GM19328 (cell line): ENCODE measurements around the gene SNRPA1.

Experiments
- ATAC-seq: cut with Tn5 transposase; IDR thresholded peaks from one replicate; pipeline ENCODE4 v1.9.1; 2021; ENCODE audit warnings: mild to moderate bottlenecking, moderate library complexity; ENCODE audit not compliant: unreplicated experiment

The SNRPA1 gene

DNA sequence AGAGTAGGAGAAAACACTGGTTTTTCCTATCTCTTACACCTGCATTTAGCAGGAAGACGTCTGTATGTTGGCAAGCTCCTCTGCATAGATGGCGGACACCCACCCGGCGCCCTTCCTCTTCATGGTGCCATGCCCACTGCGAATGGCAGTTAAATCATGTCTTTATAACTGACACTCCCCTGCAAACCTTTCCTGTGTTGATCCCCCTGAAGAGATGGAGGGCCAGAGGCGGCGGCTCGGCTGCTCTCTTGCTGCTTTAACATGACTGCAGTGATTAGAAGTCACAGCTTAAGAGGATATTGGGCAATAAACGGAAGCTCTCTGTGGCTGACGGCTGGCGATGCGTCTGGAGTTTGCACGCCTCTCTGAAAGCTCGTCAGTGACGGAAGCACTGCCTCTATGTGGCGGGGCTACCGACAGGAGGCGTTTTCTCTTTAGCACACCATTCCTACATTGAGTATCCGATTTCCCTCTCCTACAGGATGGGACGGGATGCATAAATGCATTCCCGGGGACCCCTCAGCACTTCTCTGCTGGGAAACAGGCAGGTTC, 25.5 kb upstream of the SNRPA1 start:
- ATAC-seq, result peak; percentile 63

DNA sequence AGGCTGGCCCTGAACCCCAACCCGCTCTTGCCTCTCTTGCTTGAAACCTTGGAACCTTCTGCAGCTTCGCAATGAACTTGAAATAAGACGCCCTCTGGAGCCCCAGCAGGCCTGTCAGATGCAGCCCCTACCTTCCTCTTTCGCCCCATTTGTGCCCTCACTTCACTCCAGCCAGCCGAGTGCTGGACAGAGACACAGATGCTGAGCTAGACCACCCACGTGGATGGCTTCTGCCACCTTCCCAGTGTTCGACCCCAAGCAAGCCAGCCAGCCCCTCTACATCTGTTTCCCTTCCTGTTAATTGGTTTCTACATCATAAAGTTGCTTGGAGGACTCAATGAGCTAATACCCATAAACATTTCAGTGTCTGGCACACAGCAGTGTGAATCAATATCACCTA, 23.8 kb upstream of the SNRPA1 start:
- ATAC-seq, result no peak

- ATAC-seq, result no peak
These were observed 23.2 kb upstream of the SNRPA1 start for GRCh38 chr15:101318147-101318819.

DNA sequence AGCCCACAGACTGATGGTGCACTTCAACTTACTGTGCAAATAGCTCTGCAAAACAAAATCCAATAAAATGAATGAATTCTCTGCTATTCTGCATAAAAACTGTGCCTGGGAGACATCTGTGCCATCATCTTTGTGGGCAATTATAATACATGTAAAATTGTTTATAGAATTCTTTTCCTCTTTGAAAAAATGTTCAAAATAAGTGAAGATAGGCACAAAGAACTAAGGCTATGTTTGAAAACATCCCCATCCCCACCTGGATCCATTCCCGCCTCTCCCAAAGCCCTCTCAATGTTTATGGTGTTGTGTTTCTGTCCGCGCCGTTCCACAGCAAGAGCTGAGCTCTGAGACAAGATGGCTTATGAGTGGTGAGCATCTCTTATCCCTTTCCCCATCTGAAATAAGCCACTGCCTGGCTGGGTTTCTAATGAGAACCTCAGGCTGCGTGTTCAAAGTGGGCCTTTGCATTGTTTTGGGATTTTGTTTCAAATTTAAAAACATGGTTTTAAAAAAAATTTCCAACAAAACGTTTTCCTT, 22.4 kb upstream of the SNRPA1 start:
- no peak for ATAC-seq

DNA sequence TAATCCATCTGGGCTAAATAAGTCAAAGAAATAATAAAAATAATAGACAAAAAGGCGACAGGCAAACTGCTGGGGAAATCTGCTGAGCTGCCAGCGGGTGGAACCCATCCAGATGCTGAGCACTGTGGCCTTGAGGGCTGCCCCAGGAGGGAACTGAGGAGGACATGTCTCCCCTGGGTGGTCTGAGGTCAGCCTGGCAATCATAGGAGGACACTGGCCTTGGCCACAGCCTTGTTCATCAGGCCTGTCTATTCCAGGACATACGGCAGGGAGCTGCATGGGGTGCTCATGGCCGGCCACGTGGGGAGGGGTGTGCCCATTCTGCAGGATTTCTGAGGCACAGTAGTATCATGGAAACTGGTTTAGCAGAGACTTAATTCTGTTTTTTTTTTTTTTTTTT, 21.5 kb upstream of the SNRPA1 start:
- ATAC-seq, result no peak

DNA sequence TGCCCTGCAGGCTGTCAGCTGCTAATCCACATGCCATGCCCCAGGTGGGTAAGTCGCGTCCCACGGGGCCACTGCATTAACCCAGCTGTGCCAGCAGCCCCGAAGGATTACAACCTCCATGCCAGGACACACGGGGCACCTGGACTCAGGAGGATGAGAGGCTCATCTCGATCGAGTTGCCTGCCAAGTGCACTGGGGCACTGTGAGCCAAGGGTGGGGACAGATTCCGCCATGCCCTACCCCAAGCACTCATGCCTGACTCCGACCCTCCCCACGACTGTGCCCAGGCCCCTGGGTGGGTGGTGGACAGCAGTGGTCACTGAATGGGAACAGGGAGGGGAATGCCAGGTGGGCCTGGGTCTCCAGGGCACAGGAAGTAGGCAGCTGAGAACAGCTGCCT, 20.7 kb upstream of the SNRPA1 start:
- no peak for ATAC-seq

DNA sequence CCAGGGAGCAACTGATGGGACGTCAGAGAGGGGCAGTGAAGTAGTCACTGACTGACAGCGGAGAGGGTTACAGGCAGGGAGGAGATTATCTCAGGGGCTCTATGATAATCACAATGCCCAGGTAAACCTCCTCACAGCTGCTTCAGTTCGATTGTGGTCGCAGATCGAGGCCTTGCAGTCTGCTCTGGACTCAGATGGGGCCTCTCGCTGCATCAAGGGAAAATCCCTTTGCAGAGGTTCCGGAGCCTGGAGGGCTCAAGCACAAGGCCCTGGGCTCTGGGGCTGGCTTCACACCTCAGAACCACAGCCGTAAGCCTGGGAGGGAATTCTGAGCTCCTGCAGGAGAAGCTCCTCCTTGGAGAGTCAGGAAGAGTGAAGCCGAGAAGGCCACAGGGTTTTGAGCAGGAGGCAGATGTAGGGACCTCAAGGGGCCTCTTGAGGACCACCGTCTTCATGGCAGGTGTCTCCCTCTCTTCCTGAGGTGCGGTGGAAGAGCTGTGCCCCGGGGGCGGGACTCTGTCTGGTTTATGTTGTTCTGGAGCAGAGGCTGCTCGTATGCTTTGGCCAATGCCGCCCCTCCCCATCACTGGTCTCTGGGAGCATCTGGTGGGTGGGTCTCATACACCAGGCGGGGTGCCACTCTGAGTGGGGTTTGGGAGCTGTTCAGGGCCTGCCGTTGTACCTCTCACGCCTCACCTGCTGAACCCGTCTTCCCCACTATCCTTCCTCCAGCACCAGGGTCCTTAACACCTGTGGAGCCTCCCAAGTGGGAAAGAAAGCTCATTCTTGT, 19.5 kb upstream of the SNRPA1 start:
- ATAC-seq, result no peak

DNA sequence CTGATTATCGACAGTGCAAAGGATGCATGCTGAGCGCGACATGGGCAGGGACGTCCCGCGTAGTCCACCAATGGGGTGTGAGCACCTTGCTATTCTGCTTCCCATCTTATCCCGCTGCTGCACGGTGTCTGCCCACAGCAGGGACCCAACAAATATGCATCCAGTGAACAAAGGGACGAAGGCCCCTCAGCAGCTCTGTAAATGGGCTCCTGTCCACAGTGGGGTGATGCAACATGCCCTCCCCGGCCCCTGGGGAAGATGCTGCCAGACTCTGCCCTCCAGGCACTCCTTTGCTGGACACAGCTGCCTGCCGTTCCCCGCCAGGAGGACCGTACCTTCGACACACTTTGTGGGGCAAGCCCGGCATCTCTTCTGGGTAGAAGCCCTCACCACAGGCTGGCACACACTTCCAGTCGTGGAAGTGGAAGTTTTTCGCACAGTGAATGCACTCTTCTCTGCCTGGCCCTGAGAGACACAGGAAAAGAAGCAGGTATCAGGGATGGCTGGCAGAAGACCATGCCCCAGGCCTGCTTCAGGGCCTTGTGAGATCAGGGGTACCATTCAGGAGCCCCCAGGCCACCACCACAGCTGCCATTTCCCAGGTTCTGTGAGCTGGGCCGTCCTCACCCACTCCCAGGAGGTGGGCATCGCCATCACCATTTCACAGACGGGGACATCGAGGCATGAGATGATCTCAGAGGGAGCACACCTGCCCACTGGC, 18.2 kb upstream of the SNRPA1 start:
- no peak for ATAC-seq

DNA sequence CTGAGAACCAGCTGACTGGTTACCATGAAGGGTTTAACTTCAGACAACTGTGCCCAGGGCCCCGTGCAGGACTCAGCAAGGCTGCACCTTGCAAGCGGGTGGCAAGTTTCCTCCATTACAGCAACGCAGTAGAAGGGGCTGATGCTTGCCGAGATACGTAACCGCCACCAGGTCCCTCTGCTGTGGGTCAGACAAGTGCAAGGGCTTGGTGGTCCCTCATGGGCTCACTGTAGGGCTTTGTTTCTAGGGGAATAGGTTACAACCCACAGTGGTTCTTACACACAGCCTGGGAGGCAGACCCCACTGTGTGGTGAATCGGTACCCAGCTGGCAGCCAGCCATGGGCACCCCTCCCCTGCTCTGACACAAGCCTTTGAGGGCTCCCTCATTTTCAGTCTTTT, 15.5 kb upstream of the SNRPA1 start:
- ATAC-seq, result no peak

DNA sequence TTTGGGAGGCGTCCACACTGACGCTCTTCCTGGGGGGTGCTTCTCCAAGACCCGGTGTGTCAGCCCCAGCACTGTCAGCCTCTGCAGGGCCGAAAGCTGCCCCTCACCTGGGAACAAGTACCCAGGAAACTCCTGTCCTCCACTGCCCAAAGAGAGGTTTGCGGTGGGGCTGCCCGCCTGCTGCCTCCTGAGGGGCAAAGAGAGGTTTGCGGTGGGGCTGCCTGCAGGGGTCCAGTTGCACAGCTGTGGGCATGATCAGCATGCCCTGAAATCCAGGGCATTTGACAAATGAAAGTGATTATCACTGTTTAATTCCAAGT, 15.1 kb upstream of the SNRPA1 start:
- no peak for ATAC-seq

DNA sequence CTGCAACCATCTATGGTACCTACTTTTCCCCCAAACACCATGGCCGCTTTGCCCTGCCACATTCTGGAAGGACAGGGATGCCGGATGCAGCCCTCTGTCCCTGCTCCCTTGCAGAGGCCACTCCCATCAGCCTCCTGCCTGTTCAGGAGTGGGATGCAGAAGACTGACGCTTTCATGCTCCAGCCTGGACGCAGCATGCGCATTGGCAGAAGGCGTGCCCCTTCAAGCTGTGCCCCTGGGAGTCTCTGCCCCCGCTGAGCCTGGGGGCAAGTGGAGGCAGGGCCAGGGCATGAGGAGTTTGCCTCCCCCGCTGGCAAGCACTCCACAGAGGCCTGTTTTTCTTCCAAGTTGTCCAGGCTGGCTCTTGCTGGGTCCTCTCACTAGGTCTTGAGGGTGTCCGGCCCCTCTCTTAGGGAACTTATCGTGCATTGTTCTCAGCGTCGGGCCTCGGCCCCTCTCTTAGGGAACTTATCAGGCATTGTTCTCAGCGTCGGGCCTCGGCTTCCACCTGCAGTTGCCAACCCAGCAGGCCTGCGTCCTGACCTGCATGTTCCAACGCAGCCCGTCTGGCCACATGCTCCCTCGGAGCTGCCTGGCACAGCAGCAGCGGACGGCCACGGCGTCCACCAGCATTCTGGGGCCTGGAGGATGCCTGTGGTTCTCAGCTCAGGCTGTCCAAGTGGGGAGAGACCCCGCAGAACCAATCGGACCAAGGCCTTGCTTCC, 14.6 kb upstream of the SNRPA1 start:
- ATAC-seq, result no peak

GRCh38 chr15:101308604-101309435, 13.8 kb upstream of the SNRPA1 start:
- no peak for ATAC-seq

DNA sequence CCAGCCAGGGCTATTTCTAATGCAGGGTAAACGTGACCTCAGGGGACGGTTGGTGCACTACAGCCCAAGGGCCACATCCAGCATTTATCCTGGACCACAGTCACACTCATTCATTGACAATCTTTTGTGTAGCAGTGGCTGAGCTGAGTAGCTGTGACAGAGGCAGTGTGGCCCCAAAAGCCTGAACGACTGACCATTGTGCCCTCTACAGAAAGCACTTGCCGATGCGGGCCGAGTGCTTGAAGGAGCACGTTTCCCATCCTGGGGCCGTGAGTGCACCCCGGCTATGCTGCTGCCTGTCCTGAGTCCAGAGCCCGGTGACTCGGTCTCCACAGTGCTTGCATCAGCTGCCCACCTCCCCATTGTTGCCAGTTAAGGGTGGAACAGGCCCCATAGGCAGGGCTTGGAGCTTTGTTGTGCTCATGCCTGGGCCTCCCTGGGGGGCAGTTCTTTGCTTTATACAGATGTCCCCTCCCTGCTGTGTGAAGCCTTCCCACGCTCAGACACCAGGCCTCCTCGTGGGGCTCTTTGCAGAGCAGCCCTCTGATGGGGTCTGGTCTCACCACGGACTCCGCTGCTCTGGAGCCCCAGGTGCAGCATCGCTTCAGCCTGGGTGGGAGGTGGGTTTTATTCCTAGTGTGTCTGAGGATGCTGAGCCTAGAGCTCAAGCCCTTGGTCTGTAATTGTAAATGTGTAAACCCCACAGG, 13.0 kb upstream of the SNRPA1 start:
- ATAC-seq, result no peak

GRCh38 chr15:101307048-101307896, 12.2 kb upstream of the SNRPA1 start:
- ATAC-seq, result no peak

- ATAC-seq, result no peak
These were observed 11.4 kb upstream of the SNRPA1 start for GRCh38 chr15:101306341-101307047.

DNA sequence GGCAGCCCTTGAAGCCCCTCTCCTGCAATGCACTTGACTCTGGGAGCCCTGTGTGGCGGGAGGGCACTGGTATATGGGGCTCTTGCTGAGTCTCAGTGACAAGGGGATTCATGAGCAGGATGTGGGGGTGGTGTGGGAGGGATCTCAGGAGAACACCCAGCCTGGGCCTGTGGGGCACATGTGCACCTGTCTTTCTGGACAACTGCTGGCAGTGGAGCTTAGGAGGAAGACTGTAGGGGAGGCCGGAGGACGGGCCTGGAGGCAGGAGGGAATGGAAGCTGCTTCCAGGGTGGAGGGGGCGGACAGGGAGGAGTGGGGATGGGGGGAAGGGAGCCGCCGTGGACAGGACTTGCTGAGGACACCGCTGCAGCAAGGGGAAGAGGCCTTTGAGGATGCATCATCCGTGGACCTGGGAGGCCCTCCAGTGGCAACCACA, 10.8 kb upstream of the SNRPA1 start:
- no peak for ATAC-seq

DNA sequence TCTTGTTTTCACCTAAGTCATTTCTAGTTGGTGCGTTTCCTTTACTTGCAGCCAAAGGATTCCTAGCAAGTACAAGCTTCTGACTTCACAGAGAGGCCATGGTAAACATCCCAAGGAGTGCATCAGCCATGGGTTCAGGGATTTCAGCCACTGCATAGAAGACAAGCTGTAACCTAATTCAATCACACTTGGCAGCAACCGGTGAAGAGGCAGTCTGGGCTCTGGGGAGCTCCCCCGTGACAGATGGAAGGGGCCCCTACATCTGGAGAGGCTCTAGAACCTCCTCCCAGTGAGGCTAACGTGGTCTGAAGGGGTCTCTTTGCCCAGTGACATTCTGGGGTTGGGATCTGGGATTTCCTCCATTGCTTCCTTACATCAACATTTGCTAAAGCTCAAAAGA, 8.4 kb upstream of the SNRPA1 start:
- no peak for ATAC-seq
